ENCODE results near the gene MAPK7.

The MAPK7 gene

DNA sequence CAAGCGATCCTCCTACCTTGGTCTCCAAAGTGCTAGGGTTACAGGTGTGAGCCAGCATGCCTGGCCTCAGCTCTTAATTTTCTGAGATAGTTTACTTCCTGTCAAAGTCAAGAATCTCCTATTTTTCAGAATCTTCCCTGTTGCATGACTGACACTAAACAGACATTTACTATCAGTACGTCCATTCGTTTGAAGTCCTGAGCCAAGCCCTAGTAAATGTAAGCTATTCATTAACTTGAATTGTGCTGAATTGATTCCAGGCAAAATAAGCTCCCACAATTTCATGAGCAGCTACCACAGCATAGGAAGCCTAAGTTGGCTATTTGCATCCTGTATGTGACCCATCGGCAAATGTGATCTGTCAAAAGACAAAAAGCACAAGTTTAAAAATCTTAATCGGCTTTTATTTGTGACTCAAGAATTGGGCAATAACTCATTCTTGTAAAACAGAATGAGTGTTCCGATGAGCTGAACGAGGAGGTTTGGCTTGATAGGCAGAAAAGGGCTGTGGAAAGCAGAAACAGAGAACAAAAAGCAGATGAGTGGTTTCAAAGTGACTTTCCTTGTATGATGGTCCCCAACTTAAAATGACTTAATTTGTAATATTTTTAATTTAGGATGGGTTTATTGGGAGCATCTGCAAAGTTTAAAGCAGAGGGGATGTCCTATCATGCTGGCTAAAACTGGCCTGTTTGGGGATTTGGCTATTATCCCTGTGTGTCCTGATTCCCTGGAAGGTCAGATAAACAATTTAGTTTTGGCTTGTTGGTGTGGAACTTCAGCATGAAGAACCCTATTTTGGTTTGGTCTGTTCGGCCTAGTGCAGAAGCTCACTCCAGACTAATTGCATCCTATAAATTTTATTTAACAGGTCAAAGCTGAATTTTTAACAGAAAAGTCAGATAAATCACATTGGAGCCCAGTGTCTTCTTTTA is 46.9 kb downstream of the MAPK7 start:
- no peak for DNase-seq

DNA sequence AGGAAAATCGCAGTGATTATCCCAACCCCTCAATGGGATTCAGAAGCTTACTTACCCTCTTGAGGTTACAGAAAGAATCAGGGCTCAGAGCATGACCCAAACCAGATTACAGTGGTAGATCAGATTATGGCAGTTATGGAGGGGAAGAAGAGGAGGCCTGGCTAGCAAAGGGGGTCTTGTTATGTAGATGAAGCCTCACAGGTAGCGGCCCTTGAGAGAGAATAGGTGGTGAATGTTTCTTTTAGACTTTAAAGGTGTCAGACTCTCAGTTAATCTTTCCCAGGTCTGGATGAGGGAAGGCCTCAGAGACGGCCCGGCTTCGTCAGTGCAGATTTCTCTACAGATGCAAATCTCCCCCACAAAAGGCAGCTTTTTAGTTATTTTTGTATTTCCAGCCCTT is 48.3 kb downstream of the MAPK7 start:
- DNase-seq = no peak

DNA sequence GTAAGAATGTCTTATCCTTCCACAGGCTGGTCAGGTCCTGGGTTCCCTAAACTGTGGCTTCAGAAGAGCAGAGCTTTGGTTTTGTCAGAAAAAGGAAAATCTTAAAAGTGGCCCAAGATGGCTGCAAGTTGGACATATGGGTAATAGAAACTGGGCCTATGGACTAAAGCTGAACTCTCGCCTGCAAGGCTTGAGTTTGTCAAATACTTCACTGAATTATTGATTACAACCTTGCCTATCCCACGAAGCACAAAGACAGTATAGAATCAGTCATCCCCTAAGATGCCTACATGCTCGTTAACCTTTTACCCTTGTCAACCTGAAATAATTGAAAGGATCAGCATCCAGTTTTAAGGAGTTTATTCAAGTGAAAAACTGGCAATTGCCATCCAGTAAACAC is 53.4 kb downstream of the MAPK7 start:
- no peak for DNase-seq
